Measurements from ENCODE around the gene FBXO42. TPM values are rescaled to one million over a fixed set of nuclear protein-coding genes. Genes with fewer than 3 reads are reported as not detected.

The FBXO42 gene
- total RNA-seq, result 12.8 and 24.6 TPM in 2 replicates

DNA sequence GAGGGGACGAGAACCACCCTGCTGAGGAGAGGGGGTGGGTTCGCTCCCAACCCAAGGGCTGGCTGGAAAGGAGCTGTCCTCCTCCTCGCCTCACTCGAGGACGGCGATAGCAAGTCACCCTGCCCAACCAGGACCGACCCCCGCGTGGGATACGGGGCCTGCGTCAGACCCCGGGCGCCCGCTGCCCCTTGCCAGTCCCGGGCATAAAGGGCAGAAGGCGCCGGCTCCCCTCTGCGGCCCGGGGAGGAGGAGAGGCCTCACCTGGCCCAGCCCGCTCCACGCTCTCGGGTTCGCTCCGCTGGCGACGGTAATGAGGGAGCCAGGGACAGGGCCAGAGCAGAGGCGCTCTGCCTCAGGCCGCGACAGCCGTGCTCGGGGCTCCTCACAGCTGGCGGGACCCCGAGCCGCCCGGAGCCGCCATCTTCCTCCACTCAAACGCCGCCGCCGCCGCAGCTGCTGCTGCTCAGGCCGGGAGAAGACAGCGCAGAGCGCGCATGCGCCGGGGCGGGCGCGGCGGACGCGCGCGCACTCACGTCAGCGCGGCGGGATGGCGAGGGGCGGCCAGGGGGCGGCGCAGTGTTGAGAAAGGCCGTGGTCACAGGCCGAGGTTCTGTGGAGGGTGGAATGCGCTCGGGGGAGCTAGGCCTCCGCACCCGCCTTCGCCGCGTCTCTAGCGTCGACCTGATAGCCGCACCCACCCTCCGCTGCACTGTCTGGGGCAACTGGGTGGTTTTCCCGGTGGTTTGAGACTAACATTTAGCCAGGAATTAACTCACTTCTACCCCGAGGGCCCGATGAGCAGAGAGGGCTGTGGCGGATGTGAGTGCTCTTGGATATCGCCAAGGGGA is at the start of gene FBXO42:
Gene FBXO42 (minus strand): TSS at position 487 of the 848 bp plus-strand sequence. CDS start 37,062 bp downstream, outside the sequence.

GRCh38 chr1:16366722-16367257 is 14.5 kb upstream of the FBXO42 start, which contains the start of gene SZRD1:
TSS of gene SZRD1 (plus strand) at chr1:16367242. CDS start at chr1:16367258, 16 bp downstream.

GRCh38 chr1:16236511-16237342 is 115.6 kb downstream of the FBXO42 start, which contains the start of gene CPLANE2:
TSS of gene CPLANE2 (minus strand) at chr1:16237183. CDS start at chr1:16236742, 441 bp downstream.

GRCh38 chr1:16212251-16212961 is 139.9 kb downstream of the FBXO42 start, which contains the start of gene ARHGEF19:
TSS of gene ARHGEF19 (minus strand) at chr1:16212652. CDS start at chr1:16209054, 3,598 bp downstream.

Other genes starting within 250 kb of the FBXO42 start
- gene EPHA2, start 196.4 kb downstream of the FBXO42 start, total RNA-seq, result 14.6 and 21.6 TPM in 2 replicates
- 6.6 and 8.6 TPM in 2 replicates for gene ARHGEF19, start 139.8 kb downstream of the FBXO42 start, total RNA-seq
- 3.6 and 6.8 TPM in 2 replicates for gene CPLANE2, start 115.3 kb downstream of the FBXO42 start, total RNA-seq
- 54.7 and 56.2 TPM in 2 replicates for gene SZRD1, start 14.8 kb upstream of the FBXO42 start, total RNA-seq
- not detected in 2 replicates for gene SPATA21, start 84.9 kb upstream of the FBXO42 start, total RNA-seq
- 69.1 and 90.8 TPM in 2 replicates for gene NECAP2, start 88.2 kb upstream of the FBXO42 start, total RNA-seq
- under 0.01 TPM in 2 replicates for gene RNU1-1, start 161.8 kb upstream of the FBXO42 start, total RNA-seq